DMS 273 (cell line): ENCODE data around the gene ITPRIP.

ENCODE experiments used
- DNase-seq: peaks from one replicate; lab custom pipeline; 2025; ENCODE audit not compliant: unreplicated experiment; lab: John Stamatoyannopoulos, UW

Gene ITPRIP

GRCh38 chr10:104325436-104326435 lies 12.5 kb downstream of the ITPRIP start:
- no peak for DNase-seq

GRCh38 chr10:104324931-104325330 lies 13.3 kb downstream of the ITPRIP start:
- DNase-seq = no peak

- no peak for DNase-seq
Observed at GRCh38 chr10:104324221-104324686, 14.0 kb downstream of the ITPRIP start.

GRCh38 chr10:104323760-104324201 lies 14.5 kb downstream of the ITPRIP start:
- no peak for DNase-seq

- DNase-seq = no peak
Observed at GRCh38 chr10:104323085-104323484, 15.2 kb downstream of the ITPRIP start.

- DNase-seq = peak; percentile 71
Observed at GRCh38 chr10:104322416-104322782, 15.9 kb downstream of the ITPRIP start.

GRCh38 chr10:104321725-104322415 lies 16.4 kb downstream of the ITPRIP start:
- DNase-seq = no peak

GRCh38 chr10:104321226-104321625 lies 17.0 kb downstream of the ITPRIP start:
- DNase-seq = no peak

- DNase-seq = peak; percentile 24
Observed at GRCh38 chr10:104318810-104319741, 19.2 kb downstream of the ITPRIP start.

- DNase-seq = no peak
Observed at GRCh38 chr10:104318326-104318725, 19.9 kb downstream of the ITPRIP start.

- no peak for DNase-seq
Observed at GRCh38 chr10:104317726-104318299, 20.5 kb downstream of the ITPRIP start.

GRCh38 chr10:104317269-104317710 lies 21.0 kb downstream of the ITPRIP start:
- peak; percentile 16 for DNase-seq

GRCh38 chr10:104316321-104317099 lies 21.8 kb downstream of the ITPRIP start:
- DNase-seq = no peak

- DNase-seq = no peak
Observed at GRCh38 chr10:104315486-104315921, 22.8 kb downstream of the ITPRIP start.

GRCh38 chr10:104314591-104315485 lies 23.4 kb downstream of the ITPRIP start:
- no peak for DNase-seq

GRCh38 chr10:104311184-104311720 lies 27.0 kb downstream of the ITPRIP start:
- no peak for DNase-seq

GRCh38 chr10:104309980-104310978 lies 28.0 kb downstream of the ITPRIP start:
- no peak for DNase-seq
